Measurements from ENCODE around the gene MDFIC2.
"Not testable (repeated sequence)": the region's sequence is repeated elsewhere in the genome, so short reads cannot be mapped to it uniquely, and the experiment has no call there.

MDFIC2 gene

DNA sequence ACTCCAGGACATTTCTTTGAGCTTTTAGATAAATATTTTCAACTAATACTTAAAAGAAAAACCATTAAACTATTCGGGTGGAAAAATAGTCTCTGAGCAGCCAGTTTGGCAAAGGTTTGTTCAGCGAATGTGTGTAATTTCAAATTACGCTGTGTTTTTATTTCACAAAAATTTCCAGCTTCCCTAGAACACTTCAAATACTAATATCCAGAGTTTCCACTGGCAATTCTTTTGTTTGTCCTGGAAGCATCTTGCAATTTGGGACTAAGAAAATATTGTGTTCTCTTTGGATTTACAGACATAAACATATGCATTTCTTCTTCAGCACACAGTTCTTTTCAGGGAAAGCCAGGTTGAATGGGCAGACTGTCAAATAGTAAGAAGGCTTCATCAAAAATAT is 61.9 kb downstream of the MDFIC2 start:
- DNase-seq: no peak

DNA sequence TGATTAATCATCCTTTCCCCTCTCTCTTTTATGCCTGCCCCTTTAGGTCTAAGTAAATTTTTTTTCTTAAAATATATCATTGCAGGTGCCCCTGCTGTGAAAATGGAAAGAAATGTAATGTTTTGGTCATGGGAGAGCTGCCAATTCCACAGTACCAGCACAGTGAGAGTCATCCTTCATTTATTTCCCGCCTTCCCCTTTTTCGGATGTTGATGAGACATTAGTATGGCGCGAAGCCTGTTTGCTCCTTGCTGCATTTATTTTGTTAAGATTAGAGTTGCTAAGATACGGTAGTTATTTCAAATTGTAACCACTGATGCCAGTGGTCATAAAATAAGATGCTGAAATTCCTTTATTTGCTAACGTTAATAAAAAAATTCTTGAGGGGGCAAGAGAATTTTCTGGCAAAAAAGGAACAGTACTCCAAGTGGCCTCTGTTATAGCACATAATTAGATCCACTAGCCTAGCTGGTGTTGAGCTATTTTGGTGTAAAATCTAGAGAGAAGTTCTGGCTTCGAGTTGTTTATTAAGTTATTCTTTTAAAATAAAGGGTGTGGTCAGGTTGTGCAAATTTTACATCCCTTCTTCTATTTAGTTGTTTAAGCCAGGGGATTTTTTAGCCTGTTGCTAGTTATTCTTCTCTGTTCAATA is 62.8 kb downstream of the MDFIC2 start:
- no peak for DNase-seq

DNA sequence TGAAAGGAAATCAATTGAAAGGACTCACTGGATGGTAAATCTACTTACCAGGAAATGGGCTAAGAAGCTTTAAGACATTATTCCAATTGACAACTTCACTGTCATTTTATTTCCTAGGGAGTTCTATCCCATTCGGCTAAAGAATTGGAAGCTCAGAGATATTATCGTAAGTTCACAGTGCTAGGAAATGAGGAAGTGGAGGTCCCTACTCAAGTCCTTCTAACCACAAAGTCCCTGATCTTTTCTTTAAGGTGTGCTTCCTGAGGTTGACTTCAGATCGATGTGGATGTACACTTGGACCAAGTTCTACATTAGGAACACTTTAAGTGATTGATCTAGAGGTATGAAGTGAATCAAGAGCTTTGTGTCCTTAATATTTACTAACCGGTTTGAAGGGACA is 63.6 kb downstream of the MDFIC2 start:
- no peak for DNase-seq

DNA sequence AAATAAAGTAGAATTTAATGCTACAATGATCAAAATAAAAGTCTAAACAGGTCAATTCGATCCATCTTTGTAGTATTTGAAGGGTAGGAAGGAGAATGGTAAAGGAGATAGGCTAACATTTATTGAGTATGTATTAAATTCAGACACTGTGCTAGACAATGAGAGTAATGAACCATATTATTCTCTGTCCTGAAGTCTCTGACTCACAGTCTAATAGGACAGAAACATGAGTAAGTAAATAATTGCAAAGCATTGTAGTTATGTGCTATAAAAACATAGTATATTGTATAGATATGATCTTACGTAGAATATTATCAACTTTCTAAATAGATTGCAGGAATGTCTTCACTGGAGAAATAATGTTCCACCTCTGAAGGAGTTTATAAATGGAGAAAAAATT is 64.5 kb downstream of the MDFIC2 start:
- DNase-seq: no peak

DNA sequence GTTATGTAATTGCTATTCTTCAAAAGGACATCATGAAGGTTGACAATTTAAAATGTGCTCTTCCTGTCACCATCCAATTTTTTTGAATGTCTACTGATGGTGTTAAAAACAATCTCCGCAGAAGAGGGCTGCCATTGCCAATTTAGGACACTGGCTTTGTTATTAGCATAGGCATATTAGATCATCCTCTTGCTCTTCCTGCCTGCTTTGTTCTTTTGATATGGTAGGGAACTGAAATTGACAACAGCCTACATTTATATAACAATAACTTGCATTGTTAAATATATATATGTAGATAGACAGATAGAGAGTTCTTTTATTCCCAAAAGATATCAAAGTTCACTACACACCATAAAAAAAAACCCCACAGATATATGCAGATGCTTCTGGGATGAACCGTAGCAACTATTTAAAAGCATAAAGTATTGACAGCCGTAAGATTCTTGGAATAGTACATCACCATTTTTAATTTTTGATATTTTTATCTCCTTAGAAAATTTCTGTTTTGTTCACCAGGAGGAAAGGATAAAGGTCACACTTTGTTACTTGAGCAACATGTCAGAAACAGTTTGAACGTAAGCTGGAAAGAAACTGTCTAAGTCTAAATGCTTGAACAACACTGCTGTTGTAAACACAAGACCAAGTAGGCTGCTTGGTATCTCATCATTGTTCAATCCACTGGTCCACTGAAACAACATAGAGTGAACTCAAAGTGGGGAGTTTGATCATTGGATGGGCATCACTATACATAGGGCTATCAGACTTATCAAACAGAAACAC is 66.5 kb downstream of the MDFIC2 start:
- DNase-seq: no peak

DNA sequence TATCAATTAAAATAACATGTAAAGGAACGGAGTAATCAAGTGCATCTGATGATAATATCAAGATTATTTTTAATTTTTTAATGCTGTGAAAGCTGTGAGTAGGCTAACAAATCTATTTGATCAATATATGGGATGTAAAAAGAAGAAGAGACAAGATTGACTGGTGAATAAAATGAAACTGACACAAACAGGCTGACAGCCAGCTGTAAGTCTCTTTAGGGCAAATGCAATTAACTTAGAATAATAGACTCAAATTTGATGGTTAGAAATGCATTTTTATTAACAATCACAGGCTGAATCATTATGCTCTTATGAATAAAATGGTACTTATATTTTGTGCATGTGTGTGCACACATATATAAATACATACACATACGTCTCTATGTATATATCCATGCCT is 68.0 kb downstream of the MDFIC2 start:
- no peak for DNase-seq

DNA sequence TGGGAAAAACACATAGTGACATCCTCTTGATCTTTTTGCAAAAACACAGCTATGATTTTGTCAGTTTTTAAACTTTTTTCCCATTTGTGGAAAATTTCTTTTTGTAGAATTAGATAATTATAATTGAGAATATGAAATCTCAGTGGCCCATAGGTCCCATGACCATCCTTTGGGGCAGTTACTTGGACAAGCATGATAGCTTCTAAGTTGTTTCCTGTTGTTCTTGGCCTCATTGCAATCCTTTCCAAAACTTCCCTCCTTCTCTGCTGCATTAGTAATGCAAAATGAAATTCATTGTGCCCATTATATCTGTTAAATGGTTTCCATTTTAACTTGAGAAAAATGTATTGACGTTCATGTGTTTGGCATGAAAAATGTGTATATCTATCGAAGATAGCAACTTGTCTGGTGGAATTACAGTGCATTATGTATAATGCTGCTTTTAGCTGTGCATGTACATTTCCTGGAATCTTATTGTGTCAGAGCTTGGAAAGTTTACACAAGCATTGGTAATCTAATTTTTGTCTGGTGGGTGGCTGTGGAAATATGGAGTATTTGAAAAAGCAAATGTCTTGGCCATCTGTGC is 70.0 kb downstream of the MDFIC2 start:
- DNase-seq: no peak

DNA sequence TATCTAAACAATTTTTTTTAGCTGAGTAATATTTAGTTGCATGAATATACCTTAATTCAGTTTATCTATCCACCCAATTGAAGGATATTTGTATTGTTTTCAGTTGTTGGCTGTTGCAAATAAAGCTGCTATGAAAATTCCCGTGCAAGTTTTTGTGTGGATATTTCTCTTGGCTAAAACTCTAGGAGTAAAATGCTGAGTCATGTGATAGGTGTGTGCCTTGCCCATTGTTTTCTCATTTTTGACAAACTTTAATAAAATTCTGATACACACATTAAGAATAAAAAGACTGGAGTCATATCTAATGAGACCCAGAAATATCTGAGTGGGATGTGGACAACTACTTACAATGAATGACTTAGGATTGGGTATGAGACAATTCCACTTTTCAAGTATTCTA is 78.6 kb downstream of the MDFIC2 start:
- DNase-seq: no peak

DNA sequence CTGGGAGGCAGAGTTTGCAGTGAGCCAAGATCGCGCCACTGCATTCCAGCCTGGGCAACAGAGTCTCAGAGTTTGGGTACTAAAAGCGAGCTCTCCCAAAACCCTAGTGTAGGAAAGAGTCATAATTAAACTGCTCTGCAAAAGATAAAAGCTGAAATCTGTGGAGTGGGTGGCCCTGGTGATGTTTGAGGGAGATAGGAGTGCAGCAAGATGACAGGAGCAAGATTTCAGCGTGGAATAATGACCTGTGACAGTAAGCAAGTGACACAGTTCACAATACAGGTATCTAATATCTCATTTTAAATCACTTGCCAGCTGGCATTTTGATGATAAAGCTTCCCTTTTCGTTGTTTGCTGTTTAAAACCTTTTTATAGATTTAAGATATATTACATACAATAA is 79.3 kb downstream of the MDFIC2 start:
- DNase-seq: no peak

DNA sequence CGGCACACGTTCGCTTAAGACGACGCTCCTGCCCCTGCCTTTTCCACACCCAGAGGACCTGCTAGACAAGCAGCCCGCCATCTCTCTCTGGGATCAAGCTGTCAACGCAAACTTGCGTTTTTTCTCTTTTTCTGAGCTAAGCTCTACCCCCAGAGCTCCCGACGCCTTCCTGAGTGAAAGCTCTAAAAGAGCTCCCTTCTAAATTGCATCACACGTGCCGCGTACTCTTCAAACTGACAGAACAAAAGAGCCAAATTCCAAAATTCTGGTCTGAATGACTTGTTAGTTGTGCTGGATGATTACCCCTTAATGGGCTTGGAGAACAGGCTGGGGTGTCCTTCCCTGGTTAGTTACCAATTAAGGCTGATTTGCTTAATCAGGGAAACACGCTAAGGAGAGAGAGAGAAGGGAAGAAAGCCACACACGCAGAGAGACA is 81.2 kb downstream of the MDFIC2 start:
- no peak for DNase-seq

DNA sequence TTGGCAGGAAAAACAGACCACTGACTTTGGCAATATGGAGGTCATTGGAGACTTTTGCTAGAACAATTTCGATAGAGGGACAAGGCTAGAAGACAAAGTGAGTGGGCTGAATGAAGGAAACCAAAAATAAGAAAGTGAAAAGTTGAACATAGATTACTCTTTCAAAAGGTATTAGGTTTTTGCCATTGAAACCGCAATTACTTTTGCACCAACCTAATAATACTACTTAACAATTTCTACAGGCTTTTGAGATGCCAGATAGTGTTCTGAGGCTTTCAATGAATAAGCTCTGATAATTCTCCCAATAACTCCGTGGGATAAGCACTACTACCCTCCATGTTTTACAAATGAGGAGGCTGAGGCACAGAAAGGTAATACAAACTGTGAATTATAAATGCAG is 85.0 kb downstream of the MDFIC2 start:
- DNase-seq: no peak

DNA sequence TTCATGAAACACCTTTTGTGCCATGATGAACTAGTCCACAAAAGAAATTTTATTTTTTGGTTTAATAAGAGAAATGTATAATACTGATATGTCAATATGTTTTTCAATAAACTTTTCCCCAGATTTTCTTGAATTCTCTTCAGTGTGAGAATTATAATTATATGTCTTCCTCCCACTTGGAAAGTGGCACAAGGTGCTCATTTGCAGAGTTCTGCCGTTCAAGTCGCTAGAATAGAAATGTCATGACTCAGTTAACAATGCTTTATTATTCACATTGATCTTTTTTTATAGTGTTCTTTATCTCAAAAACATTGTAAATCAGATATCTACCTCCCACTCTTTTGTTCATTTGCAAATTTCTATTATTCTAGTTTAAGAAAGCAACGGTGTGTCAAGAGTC is 87.3 kb downstream of the MDFIC2 start:
- no peak for DNase-seq

DNA sequence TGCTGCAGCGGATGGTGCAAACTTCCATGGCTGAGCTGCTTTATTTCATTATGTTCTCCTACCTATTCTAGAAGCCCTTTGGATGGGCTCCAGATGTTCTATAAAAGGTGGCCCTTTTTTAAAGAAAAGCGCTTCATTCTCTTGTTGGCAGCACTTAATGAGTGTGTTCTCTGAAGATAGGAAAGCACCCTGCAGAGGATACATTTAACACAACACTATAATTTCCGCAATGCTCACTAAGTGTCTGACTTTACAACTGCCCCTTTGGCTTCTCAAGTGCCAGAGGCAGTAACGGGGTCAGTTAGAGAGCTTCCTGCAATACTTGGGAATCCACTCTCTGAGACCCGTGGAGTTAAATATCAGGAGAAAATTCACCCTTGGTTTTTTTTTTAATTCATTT is 88.1 kb downstream of the MDFIC2 start:
- no peak for DNase-seq

DNA sequence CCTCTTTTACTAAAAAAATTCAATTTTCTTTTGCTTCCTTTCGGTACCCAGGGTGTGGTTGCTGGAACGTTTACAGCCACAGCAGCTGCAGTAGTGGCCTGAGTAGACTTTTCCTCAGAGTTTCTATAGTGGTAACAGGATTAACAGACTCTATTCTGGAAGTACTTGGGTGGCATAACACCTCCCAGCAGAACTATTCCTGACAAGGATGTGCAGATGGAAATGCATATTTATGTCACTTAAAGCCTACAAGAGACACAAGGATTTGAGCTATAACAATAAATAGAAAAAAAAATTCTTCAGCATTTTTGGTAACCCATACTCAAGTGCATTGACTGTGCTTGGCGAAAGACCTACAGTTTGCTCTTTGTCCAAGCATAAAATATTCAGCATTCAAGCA is 94.0 kb downstream of the MDFIC2 start:
- DNase-seq: no peak

DNA sequence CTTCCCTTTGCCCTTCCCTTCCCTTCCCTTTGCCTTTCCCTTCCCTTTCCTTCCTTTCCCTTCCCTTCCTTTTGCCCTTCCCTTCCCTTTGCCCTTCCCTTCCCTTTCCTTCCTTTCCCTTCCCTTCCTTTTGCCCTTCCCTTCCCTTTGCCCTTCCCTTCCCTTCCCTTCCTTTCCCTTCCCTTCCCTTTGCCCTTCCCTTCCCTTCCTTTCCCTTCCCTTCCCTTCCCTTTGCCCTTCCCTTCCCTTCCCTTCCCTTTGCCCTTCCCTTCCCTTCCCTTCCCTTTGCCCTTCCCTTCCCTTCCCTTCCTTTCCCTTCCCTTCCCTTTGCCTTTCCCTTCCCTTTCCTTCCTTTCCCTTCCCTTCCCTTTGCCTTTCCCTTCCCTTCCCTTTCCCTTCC is 101.2 kb downstream of the MDFIC2 start:
- DNase-seq: not testable (repeated sequence)

DNA sequence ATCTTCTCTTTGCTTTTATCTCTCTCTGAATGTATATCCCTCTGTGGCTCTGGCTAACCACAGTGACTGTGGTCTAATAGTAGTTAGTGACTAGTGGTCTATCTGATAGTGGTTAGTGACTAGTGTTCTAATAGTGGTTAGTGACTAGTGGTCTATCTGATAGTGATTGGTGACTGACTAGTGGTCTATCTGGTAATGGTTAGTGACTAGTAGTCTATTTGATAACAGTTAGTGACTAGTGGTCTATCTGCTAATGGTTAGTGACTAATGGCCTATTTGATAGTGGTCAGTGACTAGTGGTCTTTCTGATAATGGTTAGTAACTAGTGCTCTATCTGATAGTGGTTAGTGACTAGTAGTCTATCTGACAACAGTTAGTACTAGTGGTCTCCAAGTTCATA is 110.5 kb downstream of the MDFIC2 start:
- no peak for DNase-seq

DNA sequence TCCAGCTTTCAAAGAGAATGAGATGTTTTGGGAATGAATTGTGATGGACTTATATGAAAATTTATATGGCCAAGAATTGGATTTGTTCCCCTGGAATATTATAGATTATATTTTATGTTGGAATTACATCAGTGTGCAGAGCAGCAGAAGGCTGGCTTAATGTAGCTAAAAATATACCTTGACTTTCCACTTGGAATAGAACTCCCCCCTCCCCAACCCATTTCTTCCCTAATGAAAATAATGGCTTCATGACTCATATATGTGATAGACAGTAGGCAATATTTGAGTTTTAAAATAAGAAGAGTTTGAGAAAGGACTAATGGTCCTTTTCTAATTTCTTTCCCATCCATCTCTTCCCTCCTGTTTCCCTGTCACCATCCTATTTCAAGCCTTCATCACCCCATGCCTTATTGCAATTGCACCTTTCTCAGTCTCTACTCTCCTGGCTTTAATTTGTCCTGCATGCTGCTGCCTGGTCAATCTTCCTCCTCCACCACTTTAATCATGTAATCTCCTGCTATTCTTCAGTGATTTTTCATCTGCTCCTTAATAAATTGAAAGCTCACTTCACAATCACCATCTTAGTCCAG is 122.5 kb downstream of the MDFIC2 start:
- DNase-seq: no peak

DNA sequence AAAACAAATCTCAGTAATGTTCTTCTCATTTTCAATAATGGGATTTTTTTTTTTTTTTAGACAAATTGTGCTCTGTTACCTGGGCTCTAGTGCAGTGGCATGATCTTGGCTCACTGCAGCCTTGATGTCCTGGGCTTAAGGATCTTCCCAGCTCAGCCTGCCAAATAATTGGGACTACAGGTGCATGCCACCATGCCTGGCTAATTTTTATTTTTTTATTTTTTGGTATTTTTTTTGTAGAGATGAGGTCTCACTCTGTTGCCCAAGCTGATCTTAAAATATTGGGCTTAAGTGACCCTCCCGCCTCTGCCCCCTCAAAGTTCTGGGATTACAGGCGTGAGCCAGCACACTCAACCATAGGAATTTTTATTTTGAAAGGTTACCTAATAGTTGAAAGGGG is 126.2 kb downstream of the MDFIC2 start:
- DNase-seq: no peak

DNA sequence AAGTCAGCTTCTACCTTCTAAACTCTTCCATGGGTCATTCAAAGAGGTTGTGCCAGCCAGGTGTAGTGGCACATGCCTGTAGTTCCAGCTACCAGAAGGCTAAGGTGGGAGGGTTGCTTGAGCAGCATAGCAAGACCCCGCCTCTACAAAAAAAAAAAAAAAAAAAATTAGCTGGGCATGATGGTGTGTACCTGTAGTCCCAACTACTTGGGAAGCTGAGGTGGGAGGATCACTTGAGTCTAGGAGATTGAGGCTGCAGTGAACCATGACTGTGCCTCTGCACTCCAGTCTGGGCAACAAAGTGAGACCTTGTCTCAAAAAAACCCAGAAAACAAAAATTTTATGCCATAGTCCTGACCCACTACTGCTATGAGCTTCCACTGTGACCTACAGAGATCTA is 126.8 kb downstream of the MDFIC2 start:
- DNase-seq: no peak

DNA sequence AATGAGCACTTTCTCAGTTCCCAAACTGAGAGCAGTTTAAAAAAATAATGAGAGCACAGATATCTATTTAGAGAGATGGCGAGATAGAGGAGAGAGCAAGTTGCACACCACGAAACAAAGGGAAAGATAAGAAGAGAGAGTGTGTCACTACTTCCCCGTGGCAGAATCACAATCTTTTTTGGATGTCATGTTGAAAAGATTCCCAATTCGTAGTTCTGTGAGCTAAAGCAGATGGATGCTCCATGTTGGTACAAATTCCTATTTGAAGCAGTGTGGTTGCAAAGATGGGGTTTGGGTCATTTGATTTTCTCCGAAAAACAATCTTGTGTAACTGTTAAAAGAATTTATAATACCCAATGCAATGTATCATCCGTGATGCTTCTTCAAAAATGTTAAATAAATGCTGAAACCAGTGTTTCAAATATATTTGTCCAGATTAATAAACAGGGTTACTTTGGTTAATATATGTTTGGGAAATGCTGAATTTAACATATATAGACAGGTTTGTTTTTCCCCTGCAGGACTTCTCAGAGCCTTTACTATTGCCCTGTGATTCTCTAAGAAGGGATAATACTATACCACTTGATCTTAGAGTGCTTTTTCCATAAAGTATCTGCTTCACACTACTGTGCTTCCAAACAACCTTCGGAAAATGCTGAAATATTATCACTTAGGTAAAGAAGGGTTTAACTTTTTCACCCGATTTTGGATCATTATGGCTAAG is 128.5 kb downstream of the MDFIC2 start:
- no peak for DNase-seq

DNA sequence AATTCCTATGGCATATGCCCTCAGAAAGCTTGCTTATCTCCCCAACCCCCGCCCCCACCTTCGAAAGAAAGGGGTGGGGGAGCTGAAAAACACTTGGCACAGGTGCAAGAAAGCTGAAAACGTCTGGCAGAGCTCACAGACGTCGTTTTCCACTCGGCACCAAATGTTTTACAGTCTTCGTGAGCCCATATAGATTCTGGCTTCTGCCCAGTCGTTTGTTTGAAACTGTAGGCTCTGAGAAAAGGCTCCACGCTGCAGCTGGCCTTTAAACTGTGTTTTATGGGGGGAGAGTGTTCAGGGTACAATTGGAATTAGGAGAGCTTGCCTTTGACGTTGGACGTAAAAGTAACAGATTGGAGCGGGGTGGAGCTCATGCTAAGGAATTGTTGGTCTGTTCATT is 130.3 kb downstream of the MDFIC2 start:
- DNase-seq: no peak

DNA sequence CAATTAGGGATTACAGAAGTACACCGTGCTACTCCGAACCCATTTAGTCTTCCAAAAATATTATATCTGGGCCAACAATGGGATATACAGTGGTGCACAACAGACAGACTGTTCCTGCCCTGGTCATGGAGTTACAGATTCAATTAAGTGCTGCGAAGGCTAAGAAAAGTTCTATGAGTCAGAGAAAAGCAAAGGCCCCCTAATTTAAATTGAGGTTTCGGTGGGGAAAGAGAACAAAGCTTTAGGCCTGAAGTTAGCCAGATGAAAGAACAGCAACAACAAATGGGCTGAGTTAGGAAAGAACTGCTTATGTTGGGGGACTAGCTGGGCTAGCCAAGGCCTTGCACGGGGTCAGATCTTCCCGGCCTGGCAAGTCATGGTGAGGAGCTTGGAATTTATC is 131.8 kb downstream of the MDFIC2 start:
- DNase-seq: no peak

DNA sequence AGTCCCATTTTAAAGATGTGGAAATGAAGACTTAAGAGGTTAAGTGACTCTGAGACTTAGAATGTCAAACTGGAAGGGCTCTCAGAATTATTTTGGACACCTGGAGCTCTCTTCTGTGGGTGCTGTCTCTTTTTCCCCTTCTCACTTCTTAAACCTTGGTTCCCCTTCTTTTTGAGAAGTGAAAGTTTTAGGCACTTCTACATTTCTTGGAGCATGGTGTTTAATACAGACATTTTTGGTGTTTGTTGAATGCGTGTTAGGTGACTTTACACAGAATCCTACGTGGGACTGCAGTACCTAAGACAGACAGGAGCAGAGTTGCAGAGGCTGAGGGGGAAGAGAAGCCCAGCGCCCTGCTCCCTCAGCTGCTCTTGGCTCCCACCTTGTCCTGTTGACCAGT is 133.3 kb downstream of the MDFIC2 start:
- DNase-seq: no peak
